Tibial artery (tissue), 4 donors: ENCODE results near the gene FASLG.

ENCODE experiments used
- DNase-seq, 2 donors: peaks; one replicate each; pipeline ENCODE4 v3.0.0-alpha.2; 2019
- H3K27ac ChIP-seq, 2 donors: fragments of 200-600 bp; sonication (generic) in 1 of 2; 1 replicate in 1 of 2; 2 replicates in 1 of 2; pipeline ENCODE4 v1.5.1; 2018 to 2019; ENCODE audit warnings: mild to moderate bottlenecking in 1 of 2
- H3K27me3 ChIP-seq, 2 donors: fragments of 200-600 bp; sonication (generic) in 1 of 2; one replicate each; pipeline versions ENCODE4 v1.5.1 to v1.6.0; 2016 to 2019
- H3K36me3 ChIP-seq, 3 donors: fragments of 200-600 bp; sonication (generic) in 2 of 3; one replicate each; pipeline ENCODE4 v1.5.1; 2016 to 2019; ENCODE audit warnings: mild to moderate bottlenecking in 2 of 3
- H3K4me1 ChIP-seq, 4 donors: fragments of 200-600 bp; sonication (generic) in 2 of 4; 1 replicate in 3 of 4; 2 replicates in 1 of 4; pipeline ENCODE4 v1.5.1; 2016 to 2019
- H3K4me3 ChIP-seq, 2 donors: fragments of 200-600 bp; sonication (generic) in 1 of 2; 1 replicate in 1 of 2; 2 replicates in 1 of 2; pipeline ENCODE4 v1.5.1; 2018 to 2019; ENCODE audit warnings: mild to moderate bottlenecking in 2 of 2
- H3K9me3 ChIP-seq, 3 donors: fragments of 200-600 bp; sonication (generic) in 1 of 3; one replicate each; pipeline ENCODE4 v1.5.1; 2016 to 2019
- intact Hi-C: fragments of 100-400 bp; cut with DNase I; formaldehyde crosslinking; loops from one replicate; pipeline ENCODE4 v1.15.0; 2023; ENCODE audit warnings: low total_unique reads
- TF ChIP-seq, protein P1 (sequence below), 2 experiments: fragments of 200-600 bp in 1 of 2; fragments of 450-650 bp in 1 of 2; IDR thresholded peaks; one replicate each; pipeline ENCODE4 v1.5.1; 2017 to 2019; ENCODE audit warnings: antibody characterized with exemption in 2 of 2, mild to moderate bottlenecking in 1 of 2, moderate library complexity in 1 of 2

Gene FASLG, protein sequence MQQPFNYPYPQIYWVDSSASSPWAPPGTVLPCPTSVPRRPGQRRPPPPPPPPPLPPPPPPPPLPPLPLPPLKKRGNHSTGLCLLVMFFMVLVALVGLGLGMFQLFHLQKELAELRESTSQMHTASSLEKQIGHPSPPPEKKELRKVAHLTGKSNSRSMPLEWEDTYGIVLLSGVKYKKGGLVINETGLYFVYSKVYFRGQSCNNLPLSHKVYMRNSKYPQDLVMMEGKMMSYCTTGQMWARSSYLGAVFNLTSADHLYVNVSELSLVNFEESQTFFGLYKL

GRCh38 chr1:172658871-172659453 is at the start of gene FASLG:
FASLG (plus strand) TSS chr1:172659103; CDS start chr1:172659202, 99 bp downstream.
- Histone ChIP-seq H3K4me3 (no peak within 1 kb of the TSS), H3K36me3 (no peaks in the 10 kb centered on the region), H3K27ac (no peak within 1 kb of the TSS), H3K27me3 (no peaks in the 10 kb centered on the region), H3K9me3 (no peaks in the 10 kb centered on the region), H3K4me1 (no peaks in the 10 kb centered on the region)
- no peak for DNase-seq
- TF ChIP-seq, protein P1, sequence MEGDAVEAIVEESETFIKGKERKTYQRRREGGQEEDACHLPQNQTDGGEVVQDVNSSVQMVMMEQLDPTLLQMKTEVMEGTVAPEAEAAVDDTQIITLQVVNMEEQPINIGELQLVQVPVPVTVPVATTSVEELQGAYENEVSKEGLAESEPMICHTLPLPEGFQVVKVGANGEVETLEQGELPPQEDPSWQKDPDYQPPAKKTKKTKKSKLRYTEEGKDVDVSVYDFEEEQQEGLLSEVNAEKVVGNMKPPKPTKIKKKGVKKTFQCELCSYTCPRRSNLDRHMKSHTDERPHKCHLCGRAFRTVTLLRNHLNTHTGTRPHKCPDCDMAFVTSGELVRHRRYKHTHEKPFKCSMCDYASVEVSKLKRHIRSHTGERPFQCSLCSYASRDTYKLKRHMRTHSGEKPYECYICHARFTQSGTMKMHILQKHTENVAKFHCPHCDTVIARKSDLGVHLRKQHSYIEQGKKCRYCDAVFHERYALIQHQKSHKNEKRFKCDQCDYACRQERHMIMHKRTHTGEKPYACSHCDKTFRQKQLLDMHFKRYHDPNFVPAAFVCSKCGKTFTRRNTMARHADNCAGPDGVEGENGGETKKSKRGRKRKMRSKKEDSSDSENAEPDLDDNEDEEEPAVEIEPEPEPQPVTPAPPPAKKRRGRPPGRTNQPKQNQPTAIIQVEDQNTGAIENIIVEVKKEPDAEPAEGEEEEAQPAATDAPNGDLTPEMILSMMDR (IDR thresholded peaks at IDR 0.05), result no peak
- intact Hi-C loops, result no loop called here

GRCh38 chr1:172609528-172609927 is 49.4 kb upstream of the FASLG start:
- Histone ChIP-seq H3K9me3 (no peaks in the 10 kb centered on the region), H3K4me1 (peaks cover 0 to 3% (median 0%) of the 10 kb centered on the region in 4 donors), H3K27ac (no peak overlapping the region), H3K4me3 (no peak overlapping the region), H3K36me3 (peaks cover 11 to 30% (median 27%) of the 10 kb centered on the region in 3 donors), H3K27me3 (no peaks in the 10 kb centered on the region)
- intact Hi-C loops, result no loop called here
- TF ChIP-seq, protein P1 (IDR thresholded peaks at IDR 0.05), result no peak
- no peak for DNase-seq

DNA sequence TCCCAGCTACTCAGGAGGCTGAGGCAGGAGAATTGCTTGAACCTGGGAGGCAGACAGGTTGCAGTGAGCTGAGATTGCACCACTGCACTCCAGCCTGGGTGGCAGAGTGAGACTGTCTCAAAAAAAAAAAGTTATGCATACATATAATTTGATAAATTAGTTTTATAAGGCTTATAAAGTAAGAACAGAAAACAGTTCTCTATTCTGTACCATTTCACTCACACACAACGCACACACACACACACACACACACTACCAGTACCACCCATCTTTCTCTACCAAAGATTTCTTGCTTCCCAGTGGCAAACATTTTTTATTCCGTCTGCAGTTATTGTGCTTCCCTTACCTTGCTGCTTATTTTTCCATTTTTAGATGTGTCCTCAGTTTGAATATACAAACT is 46.4 kb upstream of the FASLG start:
- H3K4me1 ChIP-seq, result peaks cover 0 to under 1% (median 0%) of the 10 kb centered on the region in 4 donors
- peaks cover 11 to 27% (median 16%) of the 10 kb centered on the region in 3 donors for H3K36me3 ChIP-seq
- no peak for DNase-seq
- no peaks in the 10 kb centered on the region for H3K9me3 ChIP-seq
- TF ChIP-seq, protein P1 (IDR thresholded peaks at IDR 0.05), result no peak
- intact Hi-C loops, result no loop called here
- no peak overlapping the region for H3K4me3 ChIP-seq
- H3K27me3 ChIP-seq, result no peaks in the 10 kb centered on the region
- no peak overlapping the region for H3K27ac ChIP-seq

DNA sequence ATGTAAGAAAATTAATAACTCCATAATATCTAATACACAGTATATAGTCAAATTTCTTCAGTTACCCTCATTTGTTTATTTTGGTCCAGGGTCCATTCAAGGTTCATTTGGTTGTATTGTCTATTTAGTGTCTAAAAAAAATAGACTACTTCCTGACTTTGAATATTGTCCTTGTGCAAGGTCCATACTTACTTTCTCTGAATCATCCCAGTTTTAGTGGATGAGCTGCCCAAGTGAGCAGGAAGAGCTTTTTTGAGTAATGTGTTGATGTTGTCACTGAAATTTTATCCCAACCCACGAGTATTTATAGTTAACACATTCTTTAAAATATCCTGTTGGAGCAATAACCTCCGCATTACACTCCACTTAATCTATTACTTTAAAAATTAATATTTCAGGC is 45.6 kb upstream of the FASLG start:
- Histone ChIP-seq H3K36me3 (peaks cover 11 to 27% (median 16%) of the 10 kb centered on the region in 3 donors), H3K27me3 (no peaks in the 10 kb centered on the region), H3K4me1 (no peaks in the 10 kb centered on the region), H3K9me3 (peaks cover 0 to 2% (median 0%) of the 10 kb centered on the region in 3 donors), H3K4me3 (no peak overlapping the region), H3K27ac (no peak overlapping the region)
- no peak for DNase-seq
- TF ChIP-seq, protein P1 (IDR thresholded peaks at IDR 0.05), result no peak
- intact Hi-C loops, result no loop called here

DNA sequence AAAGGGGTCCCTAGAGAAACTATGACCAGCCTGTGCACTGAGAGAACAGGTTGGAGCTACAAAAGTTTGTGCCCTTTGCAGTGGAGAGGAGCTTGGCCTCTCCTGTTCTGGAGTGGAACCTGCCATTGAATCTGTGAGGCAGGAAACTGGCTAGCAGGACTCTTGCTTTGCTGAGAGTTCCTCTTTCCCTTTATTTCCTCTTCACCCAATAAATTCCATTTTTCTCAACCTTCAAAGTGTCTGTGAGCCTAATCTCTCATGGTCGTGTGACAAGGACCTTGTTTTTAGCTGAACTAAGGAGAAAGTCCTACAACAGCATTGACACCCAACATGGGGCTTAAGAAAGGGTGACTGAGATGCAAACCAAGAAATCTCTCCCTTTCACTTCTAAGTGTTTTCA is 42.7 kb upstream of the FASLG start:
- Histone ChIP-seq H3K27me3 (no peaks in the 10 kb centered on the region), H3K4me3 (no peak overlapping the region), H3K36me3 (peaks cover 0 to 8% (median 0%) of the 10 kb centered on the region in 3 donors), H3K4me1 (no peaks in the 10 kb centered on the region), H3K9me3 (peaks cover 0 to 19% (median 14%) of the 10 kb centered on the region in 3 donors), H3K27ac (no peak overlapping the region)
- TF ChIP-seq, protein P1 (IDR thresholded peaks at IDR 0.05), result no peak
- no peak for DNase-seq
- intact Hi-C loops, result no loop called here
